HG03558 (cell line): ENCODE results near the gene RBBP5.
"Not testable (repeated sequence)": the region's sequence is repeated elsewhere in the genome, so short reads cannot be mapped to it uniquely, and the experiment has no call there.

Source experiments
- ATAC-seq: cut with Tn5 transposase; IDR thresholded peaks from one replicate; pipeline ENCODE4 v1.9.1; 2021; ENCODE audit warnings: moderate number of reproducible peaks; ENCODE audit not compliant: unreplicated experiment; ENCODE audit errors: extremely low read depth

The RBBP5 gene

GRCh38 chr1:205121660-205122488 is at the start of gene RBBP5:
TSS of gene RBBP5 (minus strand) at chr1:205121978. CDS start at chr1:205121873, 105 bp downstream.
- peak; percentile 83 for ATAC-seq

GRCh38 chr1:205171369-205171768 is 49.6 kb upstream of the RBBP5 start:
- ATAC-seq, result no peak

GRCh38 chr1:205170532-205171269 is 48.9 kb upstream of the RBBP5 start:
- ATAC-seq, result no peak

- ATAC-seq, result no peak
These were observed 47.5 kb upstream of the RBBP5 start for GRCh38 chr1:205169248-205169647.

- no peak for ATAC-seq
These were observed 46.5 kb upstream of the RBBP5 start for GRCh38 chr1:205168291-205168690.

GRCh38 chr1:205162301-205162700 is 40.5 kb upstream of the RBBP5 start:
- no peak for ATAC-seq

GRCh38 chr1:205161076-205161475 is 39.3 kb upstream of the RBBP5 start:
- no peak for ATAC-seq

GRCh38 chr1:205158048-205158616 is 36.4 kb upstream of the RBBP5 start:
- no peak for ATAC-seq

GRCh38 chr1:205155665-205156377 is 34.0 kb upstream of the RBBP5 start:
- not testable (repeated sequence) for ATAC-seq

GRCh38 chr1:205152505-205152904 is 30.7 kb upstream of the RBBP5 start:
- no peak for ATAC-seq

- ATAC-seq, result no peak
These were observed 29.1 kb upstream of the RBBP5 start for GRCh38 chr1:205150651-205151428.

- ATAC-seq, result no peak
These were observed 25.5 kb upstream of the RBBP5 start for GRCh38 chr1:205147191-205147835.

- no peak for ATAC-seq
These were observed 23.0 kb upstream of the RBBP5 start for GRCh38 chr1:205144751-205145150.

- no peak for ATAC-seq
These were observed 22.4 kb upstream of the RBBP5 start for GRCh38 chr1:205144046-205144720.

GRCh38 chr1:205142102-205142469 is 20.3 kb upstream of the RBBP5 start:
- ATAC-seq, result no peak

- no peak for ATAC-seq
These were observed 19.7 kb upstream of the RBBP5 start for GRCh38 chr1:205141236-205142101.

GRCh38 chr1:205140113-205140512 is 18.3 kb upstream of the RBBP5 start:
- no peak for ATAC-seq

GRCh38 chr1:205137901-205138300 is 16.1 kb upstream of the RBBP5 start:
- ATAC-seq, result no peak
